KMS-11 (cell line): ENCODE results near the gene DIPK2A.

ENCODE experiments used
- H2AFZ ChIP-seq: fragments of 200-600 bp; sonication (generic); 2 replicates; pipeline ENCODE4 v1.6.1; 2016; ENCODE audit warnings: antibody characterized with exemption, mixed run types, low read depth
- H3K27ac ChIP-seq: fragments of 200-600 bp; sonication (generic); 2 replicates; pipeline ENCODE4 v1.6.1; 2016; ENCODE audit warnings: mild to moderate bottlenecking, mixed run types
- H3K27me3 ChIP-seq: fragments of 200-600 bp; sonication (generic); 2 replicates; pipeline ENCODE4 v1.6.1; 2017; ENCODE audit warnings: mild to moderate bottlenecking, low read depth, mixed run types, moderate library complexity; ENCODE audit not compliant: insufficient read depth
- H3K36me3 ChIP-seq: fragments of 200-600 bp; sonication (generic); 2 replicates; pipeline ENCODE4 v1.6.1; 2017; ENCODE audit warnings: mild to moderate bottlenecking, mixed run types; ENCODE audit not compliant: insufficient read depth
- H3K4me1 ChIP-seq: fragments of 200-600 bp; sonication (generic); 2 replicates; pipeline ENCODE4 v1.6.1; 2016; ENCODE audit warnings: mild to moderate bottlenecking, low read depth, mixed run types; ENCODE audit not compliant: poor library complexity, severe bottlenecking
- H3K4me2 ChIP-seq: fragments of 200-600 bp; sonication (generic); 2 replicates; pipeline ENCODE4 v1.7.0; 2016; ENCODE audit warnings: mild to moderate bottlenecking, mixed run types
- H3K4me3 ChIP-seq: fragments of 200-600 bp; sonication (generic); IDR thresholded peaks from 2 replicates; pipeline ENCODE4 v1.6.1; 2017; ENCODE audit warnings: low read depth, low read length, mixed read lengths; ENCODE audit not compliant: insufficient read depth
- H3K79me2 ChIP-seq: fragments of 200-600 bp; sonication (generic); 2 replicates; pipeline ENCODE4 v1.6.1; 2016; ENCODE audit warnings: low read depth, mixed run types; ENCODE audit not compliant: insufficient read depth
- H3K9ac ChIP-seq: fragments of 200-600 bp; sonication (generic); 2 replicates; pipeline ENCODE4 v1.6.1; 2016; ENCODE audit warnings: mild to moderate bottlenecking, mixed run types
- H4K20me1 ChIP-seq: fragments of 200-600 bp; sonication (generic); 2 replicates; pipeline ENCODE4 v1.6.1; 2016; ENCODE audit warnings: mild to moderate bottlenecking, mixed run types; ENCODE audit not compliant: insufficient read depth
- TF ChIP-seq, protein P1 (sequence below): fragments of 200-600 bp; sonication (generic); conservative IDR thresholded peaks from 2 replicates; pipeline ENCODE4 v1.6.1; 2017; ENCODE audit warnings: low read depth, mild to moderate bottlenecking, antibody characterized with exemption, low read length, moderate library complexity, mixed read lengths

Gene DIPK2A, protein sequence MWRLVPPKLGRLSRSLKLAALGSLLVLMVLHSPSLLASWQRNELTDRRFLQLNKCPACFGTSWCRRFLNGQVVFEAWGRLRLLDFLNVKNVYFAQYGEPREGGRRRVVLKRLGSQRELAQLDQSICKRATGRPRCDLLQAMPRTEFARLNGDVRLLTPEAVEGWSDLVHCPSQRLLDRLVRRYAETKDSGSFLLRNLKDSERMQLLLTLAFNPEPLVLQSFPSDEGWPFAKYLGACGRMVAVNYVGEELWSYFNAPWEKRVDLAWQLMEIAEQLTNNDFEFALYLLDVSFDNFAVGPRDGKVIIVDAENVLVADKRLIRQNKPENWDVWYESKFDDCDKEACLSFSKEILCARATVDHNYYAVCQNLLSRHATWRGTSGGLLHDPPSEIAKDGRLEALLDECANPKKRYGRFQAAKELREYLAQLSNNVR

DNA sequence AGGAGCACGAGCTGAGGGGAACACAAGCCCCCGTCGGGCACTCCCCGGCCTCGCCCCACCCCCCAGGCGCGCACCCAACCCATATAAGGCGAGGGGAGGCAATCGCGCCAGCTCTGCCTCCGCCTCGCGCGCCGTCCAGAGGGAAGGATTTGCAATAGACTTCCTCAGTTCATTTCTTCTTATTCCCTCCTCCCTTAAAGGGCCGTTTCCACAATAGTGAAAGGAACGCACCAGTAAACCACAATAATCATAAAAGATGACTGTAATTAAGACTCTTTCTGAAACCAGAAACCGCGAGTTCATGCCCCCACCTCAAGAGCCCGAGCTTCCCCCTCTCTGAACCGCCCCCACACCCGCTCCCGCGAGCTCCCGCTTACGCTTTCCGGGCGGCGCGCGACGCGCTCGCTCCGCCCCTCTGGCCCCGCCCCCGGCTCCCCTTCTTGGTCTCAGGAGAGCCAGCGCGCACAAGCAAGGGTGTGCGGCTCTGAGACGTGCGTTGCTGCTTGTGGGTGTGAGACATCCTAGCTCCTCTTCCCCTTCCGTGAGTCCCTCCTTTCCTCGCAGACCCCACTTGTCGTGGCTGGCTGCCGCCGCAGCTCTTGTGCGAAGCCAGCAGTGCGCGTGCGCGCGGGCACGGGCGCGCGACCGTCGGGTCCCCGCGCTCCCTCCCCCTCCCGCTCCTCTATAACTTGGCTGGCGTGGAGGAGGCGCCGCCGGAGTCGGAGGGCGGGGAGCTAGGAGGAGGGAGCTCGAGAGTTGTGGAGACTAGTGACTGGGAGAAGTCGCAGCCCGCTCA is at the start of gene DIPK2A:
TSS of gene DIPK2A (plus strand) at position 465 of the 796 bp plus-strand sequence. CDS start 510 bp downstream, outside the sequence.
- no peaks in the 10 kb centered on the region for H3K27me3 ChIP-seq
- peak within 1 kb of the TSS; percentile 87 for H3K4me3 ChIP-seq
- H3K79me2 ChIP-seq = peaks cover 45% of the 10 kb centered on the region
- peaks cover 16% of the 10 kb centered on the region for H3K4me1 ChIP-seq
- H3K9ac ChIP-seq = peak within 1 kb of the TSS; percentile 82
- peaks cover 1% of the 10 kb centered on the region; the same call in 1 of the 2 replicates for H4K20me1 ChIP-seq
- TF ChIP-seq, protein P1, sequence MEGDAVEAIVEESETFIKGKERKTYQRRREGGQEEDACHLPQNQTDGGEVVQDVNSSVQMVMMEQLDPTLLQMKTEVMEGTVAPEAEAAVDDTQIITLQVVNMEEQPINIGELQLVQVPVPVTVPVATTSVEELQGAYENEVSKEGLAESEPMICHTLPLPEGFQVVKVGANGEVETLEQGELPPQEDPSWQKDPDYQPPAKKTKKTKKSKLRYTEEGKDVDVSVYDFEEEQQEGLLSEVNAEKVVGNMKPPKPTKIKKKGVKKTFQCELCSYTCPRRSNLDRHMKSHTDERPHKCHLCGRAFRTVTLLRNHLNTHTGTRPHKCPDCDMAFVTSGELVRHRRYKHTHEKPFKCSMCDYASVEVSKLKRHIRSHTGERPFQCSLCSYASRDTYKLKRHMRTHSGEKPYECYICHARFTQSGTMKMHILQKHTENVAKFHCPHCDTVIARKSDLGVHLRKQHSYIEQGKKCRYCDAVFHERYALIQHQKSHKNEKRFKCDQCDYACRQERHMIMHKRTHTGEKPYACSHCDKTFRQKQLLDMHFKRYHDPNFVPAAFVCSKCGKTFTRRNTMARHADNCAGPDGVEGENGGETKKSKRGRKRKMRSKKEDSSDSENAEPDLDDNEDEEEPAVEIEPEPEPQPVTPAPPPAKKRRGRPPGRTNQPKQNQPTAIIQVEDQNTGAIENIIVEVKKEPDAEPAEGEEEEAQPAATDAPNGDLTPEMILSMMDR = no peak
- H3K36me3 ChIP-seq = no peaks in the 10 kb centered on the region
- H3K27ac ChIP-seq = peak within 1 kb of the TSS; percentile 88
- peak within 1 kb of the TSS; percentile 86 for H2AFZ ChIP-seq
- peak within 1 kb of the TSS; percentile 95 for H3K4me2 ChIP-seq

DNA sequence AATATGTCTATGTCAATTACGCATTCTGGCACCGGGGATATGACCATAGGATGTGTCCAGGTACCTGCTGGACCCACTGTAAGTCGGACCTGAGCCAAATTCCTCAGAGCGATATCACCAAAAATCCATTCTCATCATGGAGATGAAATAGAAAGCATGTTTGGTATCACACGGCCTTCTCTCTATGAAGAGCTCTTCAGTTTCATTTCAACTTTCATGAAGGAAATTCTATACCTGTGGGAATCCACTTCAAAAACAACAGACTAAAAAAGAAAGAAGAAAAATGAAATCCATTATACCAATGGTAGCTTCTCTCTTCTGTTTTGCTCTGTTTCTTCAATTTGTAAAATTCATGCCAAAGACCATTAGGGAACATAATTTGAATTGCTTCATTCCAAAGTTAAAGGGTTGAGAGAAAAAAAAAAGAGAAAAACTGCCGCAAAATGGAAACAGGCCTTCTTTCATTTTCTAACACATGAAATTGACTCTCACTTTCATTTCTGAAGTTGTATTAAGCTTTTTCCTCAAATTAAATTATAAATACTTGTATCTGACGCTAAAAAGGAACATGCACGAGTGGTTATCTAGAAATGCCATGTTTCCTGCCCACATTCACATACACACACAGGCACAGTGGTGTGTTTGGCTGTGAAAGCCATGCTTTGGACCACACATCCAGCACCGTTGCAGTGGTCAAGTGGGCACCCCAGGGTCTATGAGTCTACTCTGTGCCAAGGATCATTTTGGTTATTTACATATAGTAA is 46.9 kb upstream of the DIPK2A start:
- Histone ChIP-seq H3K9ac (no peak overlapping the region), H3K79me2 (no peaks in the 10 kb centered on the region), H3K36me3 (no peaks in the 10 kb centered on the region), H3K4me2 (no peak overlapping the region; the same call in 1 of the 2 replicates), H3K4me1 (peaks cover 5% of the 10 kb centered on the region), H2AFZ (peak overlapping the region; percentile 27; the same call in 1 of the 2 replicates), H3K27ac (no peak overlapping the region), H3K27me3 (no peaks in the 10 kb centered on the region), H4K20me1 (no peaks in the 10 kb centered on the region), H3K4me3 (no peak overlapping the region)
- TF ChIP-seq, protein P1 = no peak

DNA sequence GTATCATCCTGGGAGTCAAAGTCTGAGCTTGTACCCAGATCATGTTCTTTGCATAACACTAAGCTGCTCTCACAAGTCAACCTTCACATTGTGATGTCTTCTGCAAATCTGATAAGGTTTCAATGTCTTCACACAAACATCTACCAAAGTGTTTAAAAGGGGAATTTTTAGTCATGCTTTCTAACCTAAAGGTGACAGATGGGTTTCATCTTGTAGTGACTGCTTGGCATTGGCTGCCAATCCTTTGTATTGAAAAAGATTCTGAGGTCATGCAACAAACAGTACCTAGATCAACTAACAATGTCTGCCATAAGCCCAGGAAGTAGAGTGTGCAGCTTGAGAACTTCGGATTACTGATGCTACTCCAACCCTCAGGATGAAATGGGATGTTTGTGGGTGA is 43.6 kb upstream of the DIPK2A start:
- H2AFZ ChIP-seq = no peak overlapping the region
- no peak overlapping the region for H3K9ac ChIP-seq
- no peaks in the 10 kb centered on the region for H3K27me3 ChIP-seq
- no peaks in the 10 kb centered on the region for H4K20me1 ChIP-seq
- H3K79me2 ChIP-seq = no peaks in the 10 kb centered on the region
- no peaks in the 10 kb centered on the region for H3K36me3 ChIP-seq
- H3K4me3 ChIP-seq = no peak overlapping the region
- H3K27ac ChIP-seq = no peak overlapping the region
- H3K4me2 ChIP-seq = no peak overlapping the region
- H3K4me1 ChIP-seq = peaks cover 5% of the 10 kb centered on the region
- TF ChIP-seq, protein P1 = no peak

DNA sequence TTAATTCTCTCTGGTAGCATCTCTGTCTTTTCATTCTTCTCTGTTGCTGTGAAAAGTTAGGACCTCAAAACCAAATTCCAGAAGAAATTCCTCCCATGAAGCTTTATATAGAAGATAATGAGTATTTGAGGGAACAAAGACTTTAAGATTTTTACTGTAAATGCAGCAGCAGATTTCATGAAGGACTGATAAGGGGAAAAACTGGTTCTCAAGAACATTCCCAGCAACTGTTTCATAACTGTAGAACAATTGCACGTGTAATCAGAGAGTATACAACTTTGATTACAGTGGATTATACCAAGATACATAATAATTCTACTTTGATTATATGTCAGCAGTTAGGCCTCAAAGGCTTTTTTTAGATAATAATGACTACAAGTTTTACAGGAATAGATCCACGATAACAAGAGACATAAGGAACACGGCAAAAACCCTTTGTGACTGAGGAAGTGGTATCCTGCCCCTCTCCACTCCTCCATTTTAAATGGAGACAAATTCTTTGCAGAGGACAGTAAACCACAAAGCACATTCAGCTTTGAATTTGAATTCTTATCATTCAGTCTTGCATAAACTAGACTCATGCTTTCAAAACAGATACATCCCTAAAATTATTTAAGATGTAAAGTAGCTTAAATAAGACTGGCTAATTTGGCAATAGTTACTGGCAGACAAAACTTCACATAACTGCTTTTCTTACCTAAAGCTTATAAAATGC is 42.9 kb upstream of the DIPK2A start:
- no peaks in the 10 kb centered on the region for H3K79me2 ChIP-seq
- no peak overlapping the region for H3K4me2 ChIP-seq
- no peak overlapping the region for H3K4me3 ChIP-seq
- TF ChIP-seq, protein P1 = no peak
- H3K36me3 ChIP-seq = no peaks in the 10 kb centered on the region
- H3K27ac ChIP-seq = no peak overlapping the region
- peaks cover 5% of the 10 kb centered on the region for H3K4me1 ChIP-seq
- no peaks in the 10 kb centered on the region for H3K27me3 ChIP-seq
- no peak overlapping the region for H2AFZ ChIP-seq
- H3K9ac ChIP-seq = no peak overlapping the region
- H4K20me1 ChIP-seq = no peaks in the 10 kb centered on the region
